GM12892 (cell line): Measurements from ENCODE around the gene ICE1. TPM values are rescaled to one million over a fixed set of nuclear protein-coding genes. Genes with fewer than 3 reads are reported as not detected.

ENCODE experiments used
- DNase-seq: peaks from one replicate; pipeline ENCODE4 v3.0.0; 2011; ENCODE audit not compliant: insufficient read length
- FAIRE-seq: peaks from 2 replicates; lab custom pipeline; 2011; peaks lifted over from hg19 to GRCh38; lab: Jason Lieb, UNC
- POLR2A ChIP-seq: IDR thresholded peaks from 2 replicates; pipeline ENCODE4 v1.6.1; 2011; ENCODE audit warnings: low read depth, low read length, control low read depth
- POLR2AphosphoS5 ChIP-seq: IDR thresholded peaks from 2 replicates; pipeline ENCODE4 v1.6.1; 2011; ENCODE audit warnings: low read depth, low read length, control low read depth
- TAF1 ChIP-seq: IDR thresholded peaks from 2 replicates; pipeline ENCODE4 v1.6.1; 2011; ENCODE audit warnings: low read depth, mild to moderate bottlenecking, control low read depth, low read length, borderline replicate concordance
- polyA plus RNA-seq: library from polyadenylated mRNA; unstranded; fragments of >200 nt; gene quantifications from one replicate; pipeline ENCODE4 v1.2.1, GENCODE V29; 2012; ENCODE audit warnings: missing spikeins, inconsistent platforms; ENCODE audit not compliant: missing spikeins

ICE1 gene
- polyA plus RNA-seq, result 11.7 TPM

DNA sequence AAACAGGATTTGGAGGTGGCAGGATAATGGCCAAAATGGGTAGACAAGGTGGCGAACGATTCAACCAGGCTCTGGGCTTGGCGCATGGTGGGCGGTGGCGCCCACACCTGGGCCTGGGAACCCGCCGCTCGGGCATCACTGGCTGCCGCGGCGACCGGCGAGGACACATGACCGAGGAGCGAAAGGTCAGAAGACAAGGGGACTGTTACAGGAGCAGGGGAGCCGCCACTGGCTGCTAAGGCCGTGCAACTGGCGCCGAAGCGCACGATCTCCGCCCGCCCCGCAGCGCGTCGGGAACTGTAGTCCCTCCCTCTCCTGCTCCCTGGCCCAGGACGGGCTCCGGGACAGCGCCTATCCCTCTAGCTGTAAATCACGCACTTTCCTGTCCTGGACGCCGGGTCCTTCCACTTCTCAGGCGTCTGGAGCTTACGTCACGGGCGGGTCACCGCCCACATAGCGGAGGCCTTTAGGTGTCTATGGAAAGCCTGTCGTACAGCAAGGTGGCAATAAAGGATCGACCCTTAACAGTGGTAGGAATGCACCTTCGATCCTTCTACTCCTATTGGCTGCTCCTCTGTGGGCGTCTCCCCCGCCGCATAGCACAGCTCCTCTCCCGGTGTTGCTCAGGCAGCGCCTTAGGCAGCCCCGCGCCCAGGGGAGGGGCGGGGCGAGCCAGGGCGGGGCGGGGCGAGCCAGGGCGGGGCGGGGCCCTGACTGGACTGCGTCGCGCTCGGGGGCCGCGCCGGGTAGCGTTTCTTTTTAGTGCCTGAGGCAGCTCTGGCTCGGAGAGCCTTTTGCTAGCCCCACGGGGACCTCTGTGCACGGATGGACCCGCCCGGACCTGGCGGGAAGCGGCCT, at the start of gene ICE1:
Gene ICE1 (plus strand): TSS at position 717 of the 858 bp plus-strand sequence. CDS start 239 bp downstream, outside the sequence.
- TF ChIP-seq TAF1, result peak; percentile 57
- TF ChIP-seq POLR2AphosphoS5, result peak; percentile 82; the same call in 1 of the 2 replicates
- TF ChIP-seq POLR2A, result peak; percentile 85
- peak; percentile 86 for FAIRE-seq
- DNase-seq, result peak; percentile 64

DNA sequence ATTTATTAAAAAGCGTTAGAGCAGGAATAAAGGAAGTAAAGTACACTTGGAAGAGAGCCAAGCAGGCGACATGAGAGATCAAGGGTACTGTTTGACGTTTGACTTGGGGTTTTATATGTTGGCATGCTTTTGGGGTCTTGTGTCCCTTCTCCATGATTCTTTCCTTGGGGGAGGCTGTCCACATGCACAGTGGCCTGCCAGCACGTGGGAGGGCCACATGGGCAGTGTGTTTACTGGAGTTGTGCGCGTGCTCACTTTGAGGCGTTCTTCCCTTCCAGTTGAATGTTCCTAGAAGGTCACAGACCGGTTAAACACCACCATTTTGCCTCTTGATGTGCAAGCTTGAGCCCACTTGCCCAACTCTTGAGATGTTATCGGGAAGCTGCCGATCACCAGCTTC, 49.5 kb upstream of the ICE1 start:
- no peak for TF ChIP-seq POLR2AphosphoS5
- TF ChIP-seq POLR2A, result no peak
- TF ChIP-seq TAF1, result no peak
- DNase-seq, result no peak
- no peak for FAIRE-seq

GRCh38 chr5:5373351-5373989, 49.0 kb upstream of the ICE1 start:
- DNase-seq (no peak), FAIRE-seq (no peak)
- TF ChIP-seq POLR2AphosphoS5 (no peak), POLR2A (no peak), TAF1 (no peak)

GRCh38 chr5:5374009-5374715, 48.3 kb upstream of the ICE1 start:
- DNase-seq (no peak), FAIRE-seq (no peak)
- TF ChIP-seq POLR2AphosphoS5 (no peak), TAF1 (no peak), POLR2A (no peak)

DNA sequence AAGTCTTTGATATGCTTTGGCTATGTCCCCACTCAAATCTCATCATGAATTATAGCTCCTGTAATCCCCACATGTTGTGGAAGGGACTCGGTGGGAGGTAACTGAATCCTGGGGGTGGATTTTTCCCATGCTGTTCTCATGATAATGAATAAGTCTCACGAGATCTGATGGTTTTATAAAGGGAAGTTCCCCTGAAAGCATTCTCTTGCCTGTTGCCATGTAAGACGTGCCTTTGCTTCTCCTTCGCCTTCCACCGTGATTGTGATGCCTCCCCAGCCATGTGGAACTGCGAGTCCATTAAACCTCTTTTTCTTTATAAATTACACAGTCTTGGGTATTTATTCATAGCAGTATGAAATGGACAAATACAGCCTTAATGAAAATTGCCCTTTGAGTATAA, 44.7 kb upstream of the ICE1 start:
- DNase-seq, result no peak
- TF ChIP-seq POLR2AphosphoS5 (no peak), TAF1 (no peak), POLR2A (no peak)
- FAIRE-seq, result no peak

DNA sequence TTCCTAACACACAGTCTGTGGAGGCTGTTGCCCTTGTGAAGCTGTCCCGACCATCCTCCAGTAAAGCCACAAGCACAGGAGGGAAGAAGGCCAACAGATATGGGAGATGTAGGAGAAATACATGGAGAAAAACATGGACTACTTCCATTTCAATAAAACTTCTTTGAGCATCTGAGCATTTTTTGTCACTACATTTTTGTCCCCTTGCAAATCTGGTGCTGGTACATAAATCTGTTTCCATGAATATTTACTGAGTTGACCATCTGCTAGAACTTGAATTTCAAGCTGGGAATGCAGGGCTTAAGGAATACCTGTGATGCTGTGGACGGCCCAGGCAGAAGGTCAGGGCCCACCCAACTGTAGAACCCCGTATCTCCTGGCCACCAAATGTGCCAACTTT, 43.9 kb upstream of the ICE1 start:
- DNase-seq, result no peak

GRCh38 chr5:5380298-5380697, 42.2 kb upstream of the ICE1 start:
- DNase-seq (no peak), FAIRE-seq (no peak)
- TF ChIP-seq TAF1 (no peak), POLR2A (no peak), POLR2AphosphoS5 (no peak)

More for the DNA sequence above, 43.9 kb upstream of the ICE1 start:
- TF ChIP-seq POLR2AphosphoS5 (no peak), TAF1 (no peak), POLR2A (no peak)
- no peak for FAIRE-seq

DNA sequence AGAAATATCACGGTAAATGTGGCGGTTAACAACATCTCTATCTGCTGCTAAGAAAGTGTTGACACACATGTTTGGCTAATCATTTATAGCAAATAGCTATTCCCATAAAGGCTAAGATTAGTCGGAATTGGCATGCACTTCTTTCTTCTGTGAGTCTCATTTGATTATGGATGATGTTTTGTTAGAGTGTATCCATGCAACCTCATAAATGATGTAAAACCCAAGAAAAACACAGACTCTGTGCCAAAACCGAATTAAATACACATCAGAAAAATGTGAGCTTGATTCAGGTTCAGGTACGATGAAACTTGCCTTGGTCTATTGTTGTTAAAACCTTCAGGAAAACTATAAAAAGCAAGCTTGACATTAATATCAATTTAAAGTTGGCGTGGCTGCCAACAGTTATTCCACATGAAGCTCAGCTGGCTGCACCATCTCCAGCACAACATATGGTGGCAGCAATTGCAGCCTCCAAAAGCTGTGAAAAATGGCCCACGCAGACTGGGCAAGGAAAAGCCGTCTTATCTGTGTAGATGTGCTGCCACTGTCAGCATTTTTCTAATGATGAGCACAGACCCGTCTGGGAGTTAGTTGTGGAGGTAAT, 41.1 kb upstream of the ICE1 start:
- FAIRE-seq (no peak), DNase-seq (no peak)
- TF ChIP-seq POLR2AphosphoS5, result no peak

DNA sequence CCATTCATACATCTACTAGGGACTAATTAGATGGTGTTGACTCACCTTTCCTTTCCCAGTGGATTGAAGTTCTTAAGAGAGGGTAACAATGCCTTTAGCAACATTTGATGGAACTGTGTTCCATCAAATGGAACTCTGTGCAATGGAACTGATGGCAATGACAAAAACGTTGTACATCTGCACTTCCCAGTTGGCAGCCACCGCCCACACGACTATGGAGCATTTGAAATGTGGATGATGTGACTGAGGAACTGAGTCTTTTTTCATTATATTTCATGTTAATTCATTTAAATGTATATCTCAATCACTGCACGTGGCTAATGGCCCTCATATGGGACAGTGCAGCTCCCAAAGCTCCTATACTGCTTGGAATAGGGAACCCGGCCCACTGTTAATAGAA, 39.0 kb upstream of the ICE1 start:
- FAIRE-seq (no peak), DNase-seq (no peak)
- TF ChIP-seq POLR2AphosphoS5 (no peak), POLR2A (no peak), TAF1 (no peak)

DNA sequence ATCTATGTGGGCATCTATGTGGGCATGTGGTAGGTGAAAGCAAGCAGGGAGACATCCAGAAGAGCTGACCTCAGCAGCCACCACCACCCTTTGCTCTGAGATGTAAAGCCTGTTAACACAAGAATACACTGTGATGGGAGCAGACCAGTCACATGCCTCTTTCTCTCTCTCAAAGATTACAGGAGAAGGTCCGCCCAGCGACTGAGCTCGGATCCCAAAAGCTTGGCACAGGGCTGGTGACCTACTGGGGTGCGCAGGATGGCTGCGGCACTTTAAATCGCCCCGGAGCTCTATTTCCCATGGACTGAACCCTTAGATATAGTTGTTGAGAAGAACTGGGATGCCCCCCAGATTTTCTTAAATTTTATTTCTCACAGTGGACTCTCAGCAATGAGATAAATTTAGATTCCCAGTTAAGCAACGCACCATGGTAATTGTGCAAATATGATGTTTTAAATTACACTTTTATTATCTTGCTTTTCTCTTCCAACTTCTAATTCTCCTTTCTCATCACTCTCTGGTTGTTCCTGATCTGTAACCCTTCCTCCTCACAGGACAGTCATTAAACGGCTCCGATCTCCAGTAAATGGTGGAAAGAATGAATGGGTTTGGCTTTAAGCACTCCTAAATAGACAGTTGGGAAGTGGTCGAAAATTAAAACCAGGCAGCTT, 37.7 kb upstream of the ICE1 start:
- no peak for TF ChIP-seq POLR2A
- TF ChIP-seq TAF1, result no peak
- no peak for TF ChIP-seq POLR2AphosphoS5
- DNase-seq, result no peak
- FAIRE-seq, result no peak

GRCh38 chr5:5385331-5385662, 37.2 kb upstream of the ICE1 start:
- TF ChIP-seq POLR2A (no peak), POLR2AphosphoS5 (no peak), TAF1 (no peak)
- no peak for FAIRE-seq
- DNase-seq, result no peak

DNA sequence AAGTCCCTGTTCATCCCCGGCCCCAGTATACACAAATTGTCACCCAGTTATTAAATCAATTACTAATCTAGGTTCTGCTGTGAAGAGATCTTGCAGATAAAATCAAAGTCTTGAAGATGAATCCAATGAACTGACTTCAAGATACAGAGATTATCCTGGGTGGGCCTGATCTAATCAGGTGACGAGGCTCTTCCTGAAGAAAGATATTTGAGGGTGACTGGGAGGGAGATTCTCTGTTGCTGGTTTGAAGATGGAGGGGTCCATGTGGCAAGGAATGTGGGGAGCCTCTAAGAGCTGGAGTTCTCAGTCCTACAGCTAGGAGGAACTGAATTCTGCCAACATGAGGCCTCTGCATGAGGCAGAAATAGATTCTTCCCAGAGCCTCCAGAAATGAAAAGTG, 36.1 kb upstream of the ICE1 start:
- TF ChIP-seq POLR2A (no peak), POLR2AphosphoS5 (no peak), TAF1 (no peak)

GRCh38 chr5:5387192-5387591, 35.3 kb upstream of the ICE1 start:
- TF ChIP-seq POLR2AphosphoS5 (no peak), POLR2A (no peak), TAF1 (no peak)
- DNase-seq, result no peak
- no peak for FAIRE-seq

More for the DNA sequence above, 36.1 kb upstream of the ICE1 start:
- FAIRE-seq (no peak), DNase-seq (no peak)
